H9 (cell line): ENCODE data around the gene CDYL. TPM values are rescaled to one million over a fixed set of nuclear protein-coding genes. Genes with fewer than 3 reads are reported as not detected.

ENCODE experiments used
- DNase-seq: peaks from one replicate; pipeline ENCODE4 v3.0.0-alpha.2; 2017
- H2AFZ ChIP-seq: one replicate; pipeline ENCODE4 v1.6.1; 2013; ENCODE audit warnings: mild to moderate bottlenecking, low read length, control low read depth, moderate library complexity
- H2AK5ac ChIP-seq: 2 replicates; pipeline ENCODE4 v1.6.1; 2013; ENCODE audit warnings: low read length, control low read depth, mixed read lengths; ENCODE audit not compliant: insufficient read length
- H2BK120ac ChIP-seq: one replicate; pipeline ENCODE4 v1.6.1; 2013; ENCODE audit warnings: low read depth, mild to moderate bottlenecking, low read length, control low read depth, inconsistent platforms; ENCODE audit not compliant: poor library complexity, severe bottlenecking
- H2BK12ac ChIP-seq: 2 replicates; pipeline ENCODE4 v1.6.1; 2013; ENCODE audit warnings: low read length, control low read depth, mixed read lengths, low read depth; ENCODE audit not compliant: insufficient read length
- H2BK15ac ChIP-seq: 2 replicates; pipeline ENCODE4 v1.6.1; 2013; ENCODE audit warnings: low read depth, low read length, control low read depth
- H2BK20ac ChIP-seq: one replicate; pipeline ENCODE4 v1.6.1; 2013; ENCODE audit warnings: low read depth, mild to moderate bottlenecking, low read length, control low read depth, inconsistent platforms; ENCODE audit not compliant: poor library complexity, severe bottlenecking
- H2BK5ac ChIP-seq: 2 replicates; pipeline ENCODE4 v1.6.1; 2013; ENCODE audit warnings: low read length, control low read depth, mixed read lengths; ENCODE audit not compliant: insufficient read length
- H3K14ac ChIP-seq: 2 replicates; pipeline ENCODE4 v1.6.1; 2013; ENCODE audit warnings: low read length, control low read depth; ENCODE audit not compliant: insufficient read depth
- H3K18ac ChIP-seq: 2 replicates; pipeline ENCODE4 v1.6.1; 2013; ENCODE audit warnings: low read depth, mild to moderate bottlenecking, mixed read lengths, low read length, control low read depth; ENCODE audit not compliant: insufficient read length
- H3K23ac ChIP-seq: 2 replicates; pipeline ENCODE4 v1.6.1; 2013; ENCODE audit warnings: low read length, control low read depth, mixed read lengths, low read depth; ENCODE audit not compliant: insufficient read length
- H3K23me2 ChIP-seq: 2 replicates; pipeline ENCODE4 v1.6.1; 2013; ENCODE audit warnings: low read depth, mild to moderate bottlenecking, mixed read lengths, low read length, control low read depth; ENCODE audit not compliant: insufficient read length, poor library complexity, severe bottlenecking
- H3K27ac ChIP-seq: 2 replicates; pipeline ENCODE4 v1.5.1; 2013; ENCODE audit warnings: low read length, control low read depth, mixed read lengths, low read depth; ENCODE audit not compliant: insufficient read length
- H3K27me3 ChIP-seq: 2 replicates; pipeline ENCODE4 v1.6.1; 2013; ENCODE audit warnings: low read length, control low read depth, inconsistent platforms; ENCODE audit not compliant: insufficient read depth
- H3K4ac ChIP-seq: 2 replicates; pipeline ENCODE4 v1.6.1; 2013; ENCODE audit warnings: low read depth, mild to moderate bottlenecking, control low read depth, inconsistent platforms, low read length, moderate library complexity
- H3K4me1 ChIP-seq: 2 replicates; pipeline ENCODE4 v1.6.1; 2013; ENCODE audit warnings: low read length, control low read depth, inconsistent platforms; ENCODE audit not compliant: insufficient read depth
- H3K4me2 ChIP-seq: 2 replicates; pipeline ENCODE4 v1.6.1; 2013; ENCODE audit warnings: low read length, control low read depth, mixed read lengths; ENCODE audit not compliant: insufficient read length, insufficient read depth
- H3K56ac ChIP-seq: 2 replicates; pipeline ENCODE4 v1.6.1; 2013; ENCODE audit warnings: low read depth, mild to moderate bottlenecking, mixed read lengths, low read length, control low read depth; ENCODE audit not compliant: insufficient read length
- H3K79me1 ChIP-seq: 2 replicates; pipeline ENCODE4 v1.6.1; 2013; ENCODE audit warnings: low read depth, mild to moderate bottlenecking, moderate library complexity, low read length, control low read depth, inconsistent platforms; ENCODE audit not compliant: insufficient read depth, poor library complexity, severe bottlenecking
- H3K79me2 ChIP-seq: 2 replicates; pipeline ENCODE4 v1.6.1; 2013; ENCODE audit warnings: low read length, control low read depth, inconsistent platforms; ENCODE audit not compliant: insufficient read depth
- H3K9ac ChIP-seq: 2 replicates; pipeline ENCODE4 v1.6.1; 2013; ENCODE audit warnings: low read length, control low read depth, mixed read lengths; ENCODE audit not compliant: insufficient read length; ENCODE audit errors: extremely low read depth
- H3K9me3 ChIP-seq: one replicate; pipeline ENCODE4 v1.6.1; 2013; ENCODE audit warnings: low read depth, low read length, inconsistent platforms; ENCODE audit not compliant: control insufficient read depth
- H3T11ph ChIP-seq: one replicate; pipeline ENCODE4 v1.6.1; 2013; ENCODE audit warnings: mild to moderate bottlenecking, low read length, control low read depth, inconsistent platforms
- H4K20me1 ChIP-seq: one replicate; pipeline ENCODE4 v1.6.1; 2013; ENCODE audit not compliant: control insufficient read depth, insufficient read length, insufficient read depth
- H4K5ac ChIP-seq: 2 replicates; pipeline ENCODE4 v1.6.1; 2013; ENCODE audit warnings: low read depth, mild to moderate bottlenecking, mixed read lengths, low read length, control low read depth; ENCODE audit not compliant: insufficient read length
- H4K8ac ChIP-seq: replicated peaks from 2 replicates; pipeline ENCODE4 v1.6.1; 2013; ENCODE audit warnings: low read length, control low read depth, mixed read lengths, low read depth; ENCODE audit not compliant: insufficient read length
- H4K91ac ChIP-seq: 2 replicates; pipeline ENCODE4 v1.6.1; 2013; ENCODE audit warnings: low read depth, mild to moderate bottlenecking, moderate library complexity, mixed read lengths, low read length, control low read depth; ENCODE audit not compliant: insufficient read length
- H3K27ac Mint-ChIP-seq, 3 experiments: 2 replicates in 2 of 3; 3 replicates in 1 of 3; pipeline ENCODE4 v1.8.0; 2020 to 2021; ENCODE audit warnings: mixed read lengths in 3 of 3, mild to moderate bottlenecking in 1 of 3, moderate library complexity in 1 of 3
- H3K27me3 Mint-ChIP-seq: 2 replicates; pipeline ENCODE4 v1.8.0; 2021; ENCODE audit warnings: low read depth, mild to moderate bottlenecking, moderate library complexity, mixed read lengths
- H3K36me3 Mint-ChIP-seq, 3 experiments: 2 replicates in 2 of 3; 3 replicates in 1 of 3; pipeline ENCODE4 v1.8.0; 2020 to 2021; ENCODE audit warnings: low read depth in 3 of 3, mixed read lengths in 3 of 3; ENCODE audit not compliant: insufficient read depth in 1 of 3
- H3K4me1 Mint-ChIP-seq, 2 experiments: 2 replicates each; pipeline ENCODE4 v1.8.0; 2020; ENCODE audit warnings: mixed read lengths in 2 of 2
- H3K4me3 Mint-ChIP-seq, 2 experiments: 2 replicates in 1 of 2; 3 replicates in 1 of 2; pipeline ENCODE4 v1.8.0; 2020 to 2021; ENCODE audit warnings: mild to moderate bottlenecking in 2 of 2, mixed read lengths in 2 of 2, moderate library complexity in 1 of 2
- H3K9me3 Mint-ChIP-seq, 2 experiments: 2 replicates in 1 of 2; 3 replicates in 1 of 2; pipeline ENCODE4 v1.8.0; 2020; ENCODE audit warnings: mild to moderate bottlenecking in 2 of 2, mixed read lengths in 2 of 2, moderate library complexity in 1 of 2
- WGBS: extraction: QIAGEN DNeasy Blood & Tissue Kit; methylation state at CpG from one replicate; pipeline ENCODE4 v1.1.7; 2013; ENCODE audit warnings: missing lambda C conversion rate, low lambda C conversion rate, mixed read lengths; ENCODE audit not compliant: insufficient read length; ENCODE audit errors: extremely low coverage; 5-methylcytosine and 5-hydroxymethylcytosine counted together
- long read RNA-seq: library from polyadenylated mRNA; unstranded; transcript quantifications from one replicate; pipeline ENCODE4 v2.0.0, GENCODE V29; 2020
- total RNA-seq: library from RNA; stranded (reverse); gene quantifications from 2 replicates; pipeline ENCODE4 v1.2.1, GENCODE V29; 2021
- TF ChIP-seq, protein P1 (sequence below): fragments of 200-600 bp; sonication (generic); conservative IDR thresholded peaks from 3 replicates; pipeline ENCODE4 v1.8.0; 2021; ENCODE audit warnings: antibody characterized with exemption, mild to moderate bottlenecking

CDYL gene, protein sequence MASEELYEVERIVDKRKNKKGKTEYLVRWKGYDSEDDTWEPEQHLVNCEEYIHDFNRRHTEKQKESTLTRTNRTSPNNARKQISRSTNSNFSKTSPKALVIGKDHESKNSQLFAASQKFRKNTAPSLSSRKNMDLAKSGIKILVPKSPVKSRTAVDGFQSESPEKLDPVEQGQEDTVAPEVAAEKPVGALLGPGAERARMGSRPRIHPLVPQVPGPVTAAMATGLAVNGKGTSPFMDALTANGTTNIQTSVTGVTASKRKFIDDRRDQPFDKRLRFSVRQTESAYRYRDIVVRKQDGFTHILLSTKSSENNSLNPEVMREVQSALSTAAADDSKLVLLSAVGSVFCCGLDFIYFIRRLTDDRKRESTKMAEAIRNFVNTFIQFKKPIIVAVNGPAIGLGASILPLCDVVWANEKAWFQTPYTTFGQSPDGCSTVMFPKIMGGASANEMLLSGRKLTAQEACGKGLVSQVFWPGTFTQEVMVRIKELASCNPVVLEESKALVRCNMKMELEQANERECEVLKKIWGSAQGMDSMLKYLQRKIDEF
- 85.5 and 95.0 TPM in 2 replicates for total RNA-seq
- long read RNA-seq, transcript CDYL-208 (2 exons, 773 nt), result major isoform, 5 of 321 reads
- long read RNA-seq, partial matches to known transcripts, result 31 of 321 reads
- long read RNA-seq, other reads (novel, unspliced or antisense), result 284 of 321 reads

DNA sequence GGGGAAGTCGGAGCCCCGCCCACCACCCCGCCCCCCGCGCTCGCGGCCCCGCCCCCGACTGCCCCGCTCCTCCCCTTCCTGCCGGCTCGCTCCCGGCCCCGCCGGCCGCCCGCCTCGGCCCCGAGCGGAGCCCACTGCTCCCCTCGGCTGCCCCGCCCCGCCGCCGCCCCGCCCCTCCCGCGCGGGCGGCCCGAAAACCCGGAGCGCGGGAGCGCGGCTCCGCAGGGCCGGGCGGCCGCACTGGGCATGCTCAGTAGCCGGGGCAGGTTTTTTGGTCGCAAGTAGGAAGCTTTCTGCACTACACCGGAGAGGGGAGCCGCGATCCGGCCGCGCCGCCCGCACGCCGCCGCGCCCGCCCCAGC lies at the start of gene CDYL:
Gene CDYL, plus strand, starts transcription at position 274 of the 362 bp plus-strand sequence. CDS start 380 bp downstream, outside the sequence.
- Mint-ChIP-seq H3K9me3 (peaks cover 12 to 13% of the 10 kb centered on the region in 2 experiments), H3K36me3 (peaks cover 7 to 17% (median 9%) of the 10 kb centered on the region in 3 experiments; a peak in 6 of 7 replicates), H3K27ac (peak within 1 kb of the TSS in 1 of 3 experiments; percentile 24; a peak in 1 of 7 replicates), H3K4me3 (peak within 1 kb of the TSS; percentile 82 to 93), H3K4me1 (peaks cover 43 to 56% of the 10 kb centered on the region in 2 experiments), H3K27me3 (peaks cover 40% of the 10 kb centered on the region)
- Histone ChIP-seq H4K8ac (no peak within 1 kb of the TSS), H3K4me2 (peak within 1 kb of the TSS; percentile 88), H3K18ac (no peak within 1 kb of the TSS), H3T11ph (no peak within 1 kb of the TSS), H3K9me3 (no peaks in the 10 kb centered on the region), H3K9ac (peak within 1 kb of the TSS; percentile 61), H3K4ac (no peak within 1 kb of the TSS), H4K91ac (no peak within 1 kb of the TSS), H3K27me3 (peaks cover 22% of the 10 kb centered on the region; the same call in 1 of the 2 replicates), H2BK12ac (no peak within 1 kb of the TSS), H3K23ac (no peak within 1 kb of the TSS), H2BK15ac (no peak within 1 kb of the TSS), H3K56ac (no peak within 1 kb of the TSS), H2AK5ac (no peak within 1 kb of the TSS), H3K79me1 (no peaks in the 10 kb centered on the region), H2BK120ac (no peak within 1 kb of the TSS), H4K20me1 (no peaks in the 10 kb centered on the region), H2AFZ (no peak within 1 kb of the TSS), H2BK20ac (no peak within 1 kb of the TSS), H2BK5ac (no peak within 1 kb of the TSS), H3K79me2 (peaks cover 39% of the 10 kb centered on the region; the same call in 1 of the 2 replicates), H3K23me2 (peaks cover 18% of the 10 kb centered on the region), H3K4me1 (peaks cover 6% of the 10 kb centered on the region), H4K5ac (no peak within 1 kb of the TSS), H3K27ac (no peak within 1 kb of the TSS), H3K14ac (peak within 1 kb of the TSS; percentile 48; the same call in 1 of the 2 replicates)
- TF ChIP-seq, protein P1, sequence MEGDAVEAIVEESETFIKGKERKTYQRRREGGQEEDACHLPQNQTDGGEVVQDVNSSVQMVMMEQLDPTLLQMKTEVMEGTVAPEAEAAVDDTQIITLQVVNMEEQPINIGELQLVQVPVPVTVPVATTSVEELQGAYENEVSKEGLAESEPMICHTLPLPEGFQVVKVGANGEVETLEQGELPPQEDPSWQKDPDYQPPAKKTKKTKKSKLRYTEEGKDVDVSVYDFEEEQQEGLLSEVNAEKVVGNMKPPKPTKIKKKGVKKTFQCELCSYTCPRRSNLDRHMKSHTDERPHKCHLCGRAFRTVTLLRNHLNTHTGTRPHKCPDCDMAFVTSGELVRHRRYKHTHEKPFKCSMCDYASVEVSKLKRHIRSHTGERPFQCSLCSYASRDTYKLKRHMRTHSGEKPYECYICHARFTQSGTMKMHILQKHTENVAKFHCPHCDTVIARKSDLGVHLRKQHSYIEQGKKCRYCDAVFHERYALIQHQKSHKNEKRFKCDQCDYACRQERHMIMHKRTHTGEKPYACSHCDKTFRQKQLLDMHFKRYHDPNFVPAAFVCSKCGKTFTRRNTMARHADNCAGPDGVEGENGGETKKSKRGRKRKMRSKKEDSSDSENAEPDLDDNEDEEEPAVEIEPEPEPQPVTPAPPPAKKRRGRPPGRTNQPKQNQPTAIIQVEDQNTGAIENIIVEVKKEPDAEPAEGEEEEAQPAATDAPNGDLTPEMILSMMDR, result no peak
- no CpG with 5 or more reads among the region's 55 CpGs for WGBS
- peak; percentile 87 for DNase-seq
